ENCODE measurements around the gene ZDHHC8. TPM values are rescaled to one million over a fixed set of nuclear protein-coding genes. Genes with fewer than 3 reads are reported as not detected.

ZDHHC8 gene
- total RNA-seq, 1 donor from 2014 or later = 3.1 TPM

DNA sequence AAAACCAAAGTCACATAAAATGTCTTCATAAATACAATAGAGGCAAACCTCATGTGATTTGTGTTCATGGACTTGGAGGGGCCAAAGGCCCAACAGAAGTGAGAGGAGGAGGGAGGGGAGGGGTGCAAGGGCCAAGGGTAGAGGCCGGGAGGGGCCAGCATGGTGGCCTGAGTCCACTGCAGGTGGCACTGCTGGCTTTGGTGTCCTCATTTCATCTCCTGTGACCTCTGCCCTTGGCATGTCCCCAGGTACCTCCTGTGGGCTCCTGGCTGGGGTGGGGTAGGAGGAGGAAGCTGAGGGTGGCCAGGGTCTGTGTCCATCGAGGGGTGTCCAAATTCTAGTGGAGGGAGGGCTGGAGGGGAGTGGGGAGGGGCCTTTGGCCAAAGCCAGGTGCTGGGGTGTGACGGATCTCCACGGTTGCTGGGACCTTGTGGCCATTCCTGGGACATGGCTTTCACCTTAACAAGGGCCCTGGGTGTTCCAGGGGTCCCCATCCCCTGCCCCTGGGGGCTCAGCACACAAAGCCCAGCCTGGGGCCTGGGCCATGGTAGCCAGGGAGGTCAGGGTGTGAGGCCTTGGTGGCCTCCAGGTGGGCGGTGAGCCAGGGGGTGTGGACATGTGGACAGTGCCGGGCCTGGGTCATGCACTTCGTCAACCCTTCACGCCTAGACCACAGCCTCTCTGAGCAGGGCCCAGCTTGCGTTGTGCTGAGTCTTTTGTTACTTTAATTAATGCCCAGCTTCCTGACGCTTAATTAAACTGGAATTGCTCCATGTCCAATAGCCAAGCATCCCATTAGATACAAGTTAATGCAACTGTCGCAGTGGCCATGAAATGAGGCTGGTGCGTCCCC lies 39.9 kb downstream of the ZDHHC8 start:
- Histone ChIP-seq H3K27ac (ENCODE audit: low read depth, low read length) (no peak overlapping the region), H3K4me3 (ENCODE audit: low read length in 3 of 3) (no peak overlapping the region), H3K4me1 (ENCODE audit: control insufficient read depth in 3 of 3, insufficient read depth in 3 of 3, low read length in 3 of 3) (no peaks in the 10 kb centered on the region), H3K9ac (ENCODE audit: low read depth in 1 of 3, low read length in 3 of 3) (no peak overlapping the region), H3K36me3 (ENCODE audit: control insufficient read depth in 3 of 3, insufficient read depth in 3 of 3, low read length in 3 of 3) (no peaks in the 10 kb centered on the region), H3K9me3 (ENCODE audit: control insufficient read depth in 3 of 3, low read length in 3 of 3) (no peaks in the 10 kb centered on the region), H3K27me3 (ENCODE audit: control insufficient read depth in 3 of 3, insufficient read depth in 3 of 3, low read length in 3 of 3) (peaks cover 0 to 12% (median 0%) of the 10 kb centered on the region in 3 donors)

DNA sequence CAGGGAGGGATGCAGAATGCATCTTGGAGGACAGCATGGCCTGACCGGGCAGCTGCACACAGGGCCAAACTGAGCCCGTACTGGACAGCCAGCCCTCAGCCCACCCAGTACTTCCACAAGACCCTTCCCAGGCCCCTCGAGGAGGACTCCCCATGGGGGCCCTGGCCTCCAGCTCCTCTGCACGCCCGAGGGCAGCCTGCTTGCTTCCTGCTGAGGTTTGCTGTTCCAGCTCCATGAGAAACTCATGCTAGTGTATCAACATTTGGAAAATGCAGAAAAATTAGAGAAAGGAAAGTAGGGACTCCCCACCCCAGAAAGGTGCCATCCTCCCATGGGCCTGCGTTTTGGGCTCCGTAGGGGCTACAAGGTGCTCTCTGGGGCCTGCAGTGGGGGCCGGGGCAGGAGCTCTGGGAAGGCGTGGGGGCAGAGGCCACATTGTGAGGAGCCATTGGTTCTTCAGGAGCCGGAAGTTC lies 40.6 kb downstream of the ZDHHC8 start:
- no peaks in the 10 kb centered on the region for H3K36me3 ChIP-seq (ENCODE audit: control insufficient read depth in 3 of 3, insufficient read depth in 3 of 3, low read length in 3 of 3)
- H3K4me3 ChIP-seq (ENCODE audit: low read length in 3 of 3) = no peak overlapping the region
- H3K9ac ChIP-seq (ENCODE audit: low read depth in 1 of 3, low read length in 3 of 3) = no peak overlapping the region
- peaks cover 0 to 10% (median 0%) of the 10 kb centered on the region in 3 donors for H3K27me3 ChIP-seq (ENCODE audit: control insufficient read depth in 3 of 3, insufficient read depth in 3 of 3, low read length in 3 of 3)
- H3K9me3 ChIP-seq (ENCODE audit: control insufficient read depth in 3 of 3, low read length in 3 of 3) = no peaks in the 10 kb centered on the region
- no peak overlapping the region for H3K27ac ChIP-seq (ENCODE audit: low read depth, low read length)
- no peaks in the 10 kb centered on the region for H3K4me1 ChIP-seq (ENCODE audit: control insufficient read depth in 3 of 3, insufficient read depth in 3 of 3, low read length in 3 of 3)

DNA sequence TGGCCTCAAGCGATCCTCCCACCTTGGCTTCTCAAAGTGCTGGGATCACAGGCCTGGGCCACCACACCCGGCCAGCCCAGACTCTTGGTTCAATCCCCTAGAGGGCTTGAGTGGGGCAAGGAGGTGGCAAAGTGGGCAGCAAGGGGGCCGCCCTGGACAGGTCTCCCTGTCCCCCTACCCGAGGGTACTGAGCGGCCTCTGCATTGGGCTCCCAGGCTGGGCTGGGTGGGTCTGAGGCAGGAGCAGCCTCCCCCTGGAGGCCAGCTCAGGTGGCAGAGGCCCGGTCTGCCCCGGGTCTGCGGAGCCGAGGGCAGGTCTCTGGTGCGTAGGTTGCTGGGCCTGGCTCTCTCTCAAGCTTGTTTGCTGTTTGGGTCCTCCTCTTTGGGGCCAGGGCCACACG lies 41.6 kb downstream of the ZDHHC8 start:
- peaks cover 0 to 16% (median 0%) of the 10 kb centered on the region in 3 donors for H3K27me3 ChIP-seq (ENCODE audit: control insufficient read depth in 3 of 3, insufficient read depth in 3 of 3, low read length in 3 of 3)
- no peak overlapping the region for H3K27ac ChIP-seq (ENCODE audit: low read depth, low read length)
- no peak overlapping the region for H3K4me3 ChIP-seq (ENCODE audit: low read length in 3 of 3)
- H3K36me3 ChIP-seq (ENCODE audit: control insufficient read depth in 3 of 3, insufficient read depth in 3 of 3, low read length in 3 of 3) = no peaks in the 10 kb centered on the region
- no peak overlapping the region for H3K9ac ChIP-seq (ENCODE audit: low read depth in 1 of 3, low read length in 3 of 3)
- no peaks in the 10 kb centered on the region for H3K4me1 ChIP-seq (ENCODE audit: control insufficient read depth in 3 of 3, insufficient read depth in 3 of 3, low read length in 3 of 3)
- no peaks in the 10 kb centered on the region for H3K9me3 ChIP-seq (ENCODE audit: control insufficient read depth in 3 of 3, low read length in 3 of 3)

DNA sequence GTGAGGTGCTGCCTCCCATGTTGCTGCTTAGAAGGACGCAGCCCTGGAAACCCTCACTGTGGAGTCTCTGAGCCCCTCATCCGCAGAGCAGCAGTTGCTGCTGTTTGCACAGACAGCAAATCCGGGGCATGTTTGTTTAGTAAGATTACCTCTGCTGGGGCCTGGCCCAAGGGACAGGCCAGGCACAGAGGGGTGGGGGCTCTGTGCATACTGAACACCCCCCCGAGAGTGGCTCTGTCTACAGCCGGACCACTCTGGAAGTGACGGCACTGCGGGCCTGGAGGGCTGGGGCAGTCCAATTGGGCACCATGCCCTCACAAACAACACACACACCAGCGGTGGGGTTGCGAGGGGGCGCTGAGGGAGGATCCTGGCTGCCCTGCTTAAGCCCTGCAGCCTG lies 42.2 kb downstream of the ZDHHC8 start:
- peaks cover 0 to 11% (median 0%) of the 10 kb centered on the region in 3 donors for H3K27me3 ChIP-seq (ENCODE audit: control insufficient read depth in 3 of 3, insufficient read depth in 3 of 3, low read length in 3 of 3)
- no peak overlapping the region for H3K27ac ChIP-seq (ENCODE audit: low read depth, low read length)
- no peaks in the 10 kb centered on the region for H3K36me3 ChIP-seq (ENCODE audit: control insufficient read depth in 3 of 3, insufficient read depth in 3 of 3, low read length in 3 of 3)
- H3K4me1 ChIP-seq (ENCODE audit: control insufficient read depth in 3 of 3, insufficient read depth in 3 of 3, low read length in 3 of 3) = no peaks in the 10 kb centered on the region
- no peaks in the 10 kb centered on the region for H3K9me3 ChIP-seq (ENCODE audit: control insufficient read depth in 3 of 3, low read length in 3 of 3)
- no peak overlapping the region for H3K9ac ChIP-seq (ENCODE audit: low read depth in 1 of 3, low read length in 3 of 3)
- no peak overlapping the region for H3K4me3 ChIP-seq (ENCODE audit: low read length in 3 of 3)

DNA sequence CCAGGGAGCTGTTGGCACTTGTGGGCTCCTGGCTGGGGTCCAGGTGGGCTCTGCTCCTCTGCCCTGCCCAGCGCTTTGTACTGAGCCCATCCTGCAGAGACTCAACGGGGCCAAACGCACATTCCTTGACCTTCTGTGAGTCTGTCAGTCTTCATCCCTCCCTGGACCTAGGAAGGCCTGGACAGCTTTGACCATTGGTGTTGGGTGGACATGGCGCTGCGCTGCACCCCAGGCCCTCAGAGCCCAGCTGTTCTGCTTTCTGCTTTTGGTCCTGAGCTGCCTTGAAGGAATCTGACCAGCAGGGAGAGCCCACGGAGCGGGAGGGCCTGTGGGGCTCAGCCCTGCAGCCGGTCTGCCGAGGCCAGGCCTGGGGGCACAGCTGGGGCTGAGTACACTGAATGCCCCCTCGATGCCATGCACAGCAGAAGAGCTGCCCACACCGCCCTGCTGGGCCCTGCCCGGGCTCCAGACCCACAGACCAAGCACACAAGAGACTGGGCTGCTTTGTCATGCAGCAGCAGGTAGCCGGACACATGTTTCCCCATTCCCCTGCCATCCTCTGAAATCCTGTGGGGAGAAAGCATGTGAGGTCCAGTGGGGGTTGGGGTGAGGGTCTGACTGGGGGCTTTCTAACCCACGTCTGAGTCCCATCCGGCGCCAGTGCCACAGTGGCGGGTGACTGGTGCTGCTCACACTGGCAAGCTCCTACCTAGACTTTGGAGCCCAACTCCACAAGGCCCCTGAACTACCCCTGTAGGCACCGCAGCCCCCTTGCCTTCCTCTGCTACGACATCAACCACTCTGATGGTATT lies 43.4 kb downstream of the ZDHHC8 start:
- no peaks in the 10 kb centered on the region for H3K4me1 ChIP-seq (ENCODE audit: control insufficient read depth in 3 of 3, insufficient read depth in 3 of 3, low read length in 3 of 3)
- peaks cover 0 to 9% (median 3%) of the 10 kb centered on the region in 3 donors for H3K27me3 ChIP-seq (ENCODE audit: control insufficient read depth in 3 of 3, insufficient read depth in 3 of 3, low read length in 3 of 3)
- H3K9ac ChIP-seq (ENCODE audit: low read depth in 1 of 3, low read length in 3 of 3) = no peak overlapping the region
- H3K27ac ChIP-seq (ENCODE audit: low read depth, low read length) = no peak overlapping the region
- H3K9me3 ChIP-seq (ENCODE audit: control insufficient read depth in 3 of 3, low read length in 3 of 3) = no peaks in the 10 kb centered on the region
- no peak overlapping the region for H3K4me3 ChIP-seq (ENCODE audit: low read length in 3 of 3)
- H3K36me3 ChIP-seq (ENCODE audit: control insufficient read depth in 3 of 3, insufficient read depth in 3 of 3, low read length in 3 of 3) = no peaks in the 10 kb centered on the region

DNA sequence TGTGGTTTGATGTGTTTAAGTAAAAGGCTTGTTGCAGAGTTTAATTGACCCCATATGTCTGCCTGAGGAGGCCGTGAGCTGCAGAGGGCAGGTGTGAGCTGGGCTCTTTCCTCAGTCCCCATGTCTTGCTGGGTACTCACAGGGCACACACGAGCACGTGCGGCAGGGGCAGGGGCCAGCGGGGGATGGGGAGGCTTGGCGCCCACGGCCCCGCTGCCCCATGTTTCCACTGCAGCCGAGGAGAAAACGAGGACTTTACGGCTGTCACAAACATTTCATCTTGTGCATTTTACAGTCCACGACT lies 43.9 kb downstream of the ZDHHC8 start:
- no peak overlapping the region for H3K9ac ChIP-seq (ENCODE audit: low read depth in 1 of 3, low read length in 3 of 3)
- no peak overlapping the region for H3K27ac ChIP-seq (ENCODE audit: low read depth, low read length)
- no peaks in the 10 kb centered on the region for H3K36me3 ChIP-seq (ENCODE audit: control insufficient read depth in 3 of 3, insufficient read depth in 3 of 3, low read length in 3 of 3)
- H3K4me3 ChIP-seq (ENCODE audit: low read length in 3 of 3) = no peak overlapping the region
- no peaks in the 10 kb centered on the region for H3K9me3 ChIP-seq (ENCODE audit: control insufficient read depth in 3 of 3, low read length in 3 of 3)
- H3K4me1 ChIP-seq (ENCODE audit: control insufficient read depth in 3 of 3, insufficient read depth in 3 of 3, low read length in 3 of 3) = no peaks in the 10 kb centered on the region
- peaks cover 0 to 9% (median 3%) of the 10 kb centered on the region in 3 donors for H3K27me3 ChIP-seq (ENCODE audit: control insufficient read depth in 3 of 3, insufficient read depth in 3 of 3, low read length in 3 of 3)

DNA sequence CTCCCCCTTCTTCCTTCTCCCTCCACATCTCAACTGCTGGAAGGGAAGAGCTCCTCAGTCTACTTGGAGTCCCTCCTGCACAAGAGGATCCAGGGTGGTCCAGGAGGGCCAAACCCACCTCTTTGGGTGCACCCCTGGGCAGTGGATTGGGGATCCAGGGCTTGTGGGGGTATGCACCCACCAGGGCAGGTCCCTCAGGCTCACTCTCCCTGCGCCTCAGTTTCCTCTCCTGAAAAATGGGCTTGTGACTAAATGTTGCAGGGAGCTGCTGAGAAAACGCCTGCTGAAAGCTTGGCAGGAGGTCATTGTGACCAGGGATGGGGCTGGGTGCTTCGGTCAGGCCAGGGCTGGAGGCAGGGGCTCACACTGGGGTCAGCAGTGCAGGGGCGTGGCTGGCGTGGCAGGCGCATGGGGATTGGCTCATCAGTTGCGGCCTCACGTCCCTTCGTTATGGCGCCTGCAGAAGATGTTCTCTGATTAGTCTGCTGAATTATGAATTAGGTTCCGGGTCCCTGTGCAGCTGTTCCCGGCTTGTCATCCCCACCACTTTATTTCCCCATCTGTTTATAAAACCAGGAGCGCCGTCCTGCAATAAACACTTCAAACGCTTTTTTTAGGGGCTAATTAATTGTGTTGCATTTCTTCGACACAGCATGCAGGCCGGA lies 44.9 kb downstream of the ZDHHC8 start:
- no peak overlapping the region for H3K4me3 ChIP-seq (ENCODE audit: low read length in 3 of 3)
- H3K27me3 ChIP-seq (ENCODE audit: control insufficient read depth in 3 of 3, insufficient read depth in 3 of 3, low read length in 3 of 3) = peaks cover 0 to 9% (median 3%) of the 10 kb centered on the region in 3 donors
- no peaks in the 10 kb centered on the region for H3K9me3 ChIP-seq (ENCODE audit: control insufficient read depth in 3 of 3, low read length in 3 of 3)
- H3K9ac ChIP-seq (ENCODE audit: low read depth in 1 of 3, low read length in 3 of 3) = no peak overlapping the region
- H3K4me1 ChIP-seq (ENCODE audit: control insufficient read depth in 3 of 3, insufficient read depth in 3 of 3, low read length in 3 of 3) = no peaks in the 10 kb centered on the region
- no peaks in the 10 kb centered on the region for H3K36me3 ChIP-seq (ENCODE audit: control insufficient read depth in 3 of 3, insufficient read depth in 3 of 3, low read length in 3 of 3)
- H3K27ac ChIP-seq (ENCODE audit: low read depth, low read length) = no peak overlapping the region

DNA sequence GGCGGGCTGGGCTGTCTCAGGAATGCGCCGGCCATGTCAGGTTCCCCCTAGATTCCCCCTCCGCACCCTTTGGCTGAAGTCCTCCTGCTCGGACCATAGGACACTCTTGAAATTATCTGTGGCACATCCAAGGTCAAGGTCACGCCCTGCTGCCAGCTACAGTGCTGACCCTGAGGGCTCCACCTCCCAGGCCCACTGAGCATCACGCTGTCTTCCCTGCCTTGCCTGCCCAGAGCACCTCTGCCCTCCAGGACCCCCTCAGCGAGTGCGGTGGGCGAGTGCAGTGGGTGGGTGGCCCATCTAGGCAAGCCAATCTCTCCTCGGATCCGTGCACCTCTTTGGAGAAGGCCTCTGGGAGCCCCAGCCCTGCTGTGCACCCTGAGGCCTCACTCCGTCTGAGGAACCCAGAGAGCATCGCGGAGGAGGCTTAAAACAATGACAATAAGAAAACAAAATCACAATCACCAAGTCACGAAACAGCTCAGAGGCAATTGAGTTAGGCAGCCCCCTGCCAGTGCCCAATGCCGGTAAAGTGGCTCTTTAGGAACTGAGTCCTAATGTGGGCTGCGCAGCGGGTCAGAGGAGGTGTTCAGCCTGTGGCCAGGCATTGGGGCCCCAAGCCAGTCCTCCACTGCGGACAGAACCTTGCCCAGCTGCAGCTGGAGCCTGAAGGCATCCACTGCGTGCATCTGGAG lies 45.8 kb downstream of the ZDHHC8 start:
- H3K27ac ChIP-seq (ENCODE audit: low read depth, low read length) = no peak overlapping the region
- H3K9ac ChIP-seq (ENCODE audit: low read depth in 1 of 3, low read length in 3 of 3) = no peak overlapping the region
- H3K4me1 ChIP-seq (ENCODE audit: control insufficient read depth in 3 of 3, insufficient read depth in 3 of 3, low read length in 3 of 3) = no peaks in the 10 kb centered on the region
- H3K9me3 ChIP-seq (ENCODE audit: control insufficient read depth in 3 of 3, low read length in 3 of 3) = no peaks in the 10 kb centered on the region
- H3K27me3 ChIP-seq (ENCODE audit: control insufficient read depth in 3 of 3, insufficient read depth in 3 of 3, low read length in 3 of 3) = peaks cover 0 to 9% (median 3%) of the 10 kb centered on the region in 3 donors
- H3K36me3 ChIP-seq (ENCODE audit: control insufficient read depth in 3 of 3, insufficient read depth in 3 of 3, low read length in 3 of 3) = no peaks in the 10 kb centered on the region
- H3K4me3 ChIP-seq (ENCODE audit: low read length in 3 of 3) = no peak overlapping the region

DNA sequence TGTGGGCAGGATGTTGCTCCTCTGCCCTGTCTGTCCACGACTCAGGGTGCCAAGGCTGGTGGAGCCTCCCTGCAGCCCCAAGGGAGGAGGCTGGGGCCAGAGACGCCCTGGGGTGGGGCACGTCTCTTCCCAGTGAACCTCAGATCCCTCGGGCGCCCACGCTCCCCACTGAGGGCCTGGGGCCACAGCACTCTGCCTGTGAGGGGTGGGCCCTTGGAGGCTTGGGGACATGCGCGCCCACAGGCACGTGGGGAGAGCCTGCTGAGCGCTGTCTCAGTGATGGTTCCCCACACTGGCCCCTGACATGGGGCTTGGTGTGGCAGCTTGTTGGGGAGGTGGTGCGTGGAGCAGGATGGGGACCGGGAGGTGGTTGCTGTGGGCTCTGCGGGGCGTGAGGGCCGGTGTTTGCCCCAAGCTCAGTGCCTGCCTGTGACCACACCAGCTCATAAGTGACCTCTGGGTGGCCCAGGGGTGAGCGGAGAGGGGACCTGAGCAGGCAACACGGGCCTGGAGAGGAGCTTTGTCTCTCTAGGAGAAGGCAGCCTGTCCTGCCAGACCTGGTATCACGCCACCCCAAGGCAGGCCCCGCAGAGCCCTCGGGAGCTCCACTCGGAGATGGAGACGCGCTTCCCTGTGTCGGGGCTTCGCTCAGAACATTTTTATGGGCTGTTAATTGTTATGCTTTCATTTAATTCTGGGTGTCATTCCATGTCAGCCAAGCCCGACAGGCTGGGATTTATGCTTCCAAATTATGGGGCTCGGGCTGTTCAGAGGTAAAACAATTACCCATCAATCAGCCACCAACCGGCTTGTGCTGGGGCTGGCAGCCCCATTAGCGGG lies 46.7 kb downstream of the ZDHHC8 start:
- H3K27me3 ChIP-seq (ENCODE audit: control insufficient read depth in 3 of 3, insufficient read depth in 3 of 3, low read length in 3 of 3) = peaks cover 0 to 9% (median 3%) of the 10 kb centered on the region in 3 donors
- H3K9me3 ChIP-seq (ENCODE audit: control insufficient read depth in 3 of 3, low read length in 3 of 3) = no peaks in the 10 kb centered on the region
- H3K9ac ChIP-seq (ENCODE audit: low read depth in 1 of 3, low read length in 3 of 3) = no peak overlapping the region
- no peak overlapping the region for H3K27ac ChIP-seq (ENCODE audit: low read depth, low read length)
- no peaks in the 10 kb centered on the region for H3K36me3 ChIP-seq (ENCODE audit: control insufficient read depth in 3 of 3, insufficient read depth in 3 of 3, low read length in 3 of 3)
- no peak overlapping the region for H3K4me3 ChIP-seq (ENCODE audit: low read length in 3 of 3)
- H3K4me1 ChIP-seq (ENCODE audit: control insufficient read depth in 3 of 3, insufficient read depth in 3 of 3, low read length in 3 of 3) = no peaks in the 10 kb centered on the region

Data from skeletal muscle tissue (tissue), 4 donors.